Measurements from ENCODE around the gene PAFAH2. TPM values are rescaled to one million over a fixed set of nuclear protein-coding genes. Genes with fewer than 3 reads are reported as not detected.

Gene PAFAH2
- total RNA-seq, 1 donor from 2014 or later = 7.1 TPM

GRCh38 chr1:25967308-25967707 is 30.6 kb downstream of the PAFAH2 start:
- intact Hi-C loops (cut with DNase I) = no loop called here
- Histone ChIP-seq H3K4me1 (no peaks in the 10 kb centered on the region), H3K36me3 (peaks cover 0 to 31% of the 10 kb centered on the region in 2 donors), H3K27me3 (no peaks in the 10 kb centered on the region), H3K9me3 (no peaks in the 10 kb centered on the region), H3K4me3 (no peak overlapping the region), H3K27ac (no peak overlapping the region)
- DNase-seq (ENCODE audit: extremely low spot score in 2 of 2) = no peak
- TF ChIP-seq POLR2A (IDR thresholded peaks at IDR 0.05) = no peak
- TF ChIP-seq CTCF (IDR thresholded peaks at IDR 0.05) = no peak
- no peak for TF ChIP-seq POLR2AphosphoS5 (IDR thresholded peaks at IDR 0.05; ENCODE audit: insufficient read depth in 1 of 2, low read depth in 1 of 2)

GRCh38 chr1:25959611-25960010 is 38.3 kb downstream of the PAFAH2 start:
- H3K27ac ChIP-seq = no peak overlapping the region
- no peaks in the 10 kb centered on the region for H3K4me1 ChIP-seq
- H3K36me3 ChIP-seq = peaks cover 0 to 27% of the 10 kb centered on the region in 2 donors
- DNase-seq (ENCODE audit: extremely low spot score in 2 of 2) = no peak
- H3K9me3 ChIP-seq = no peaks in the 10 kb centered on the region
- H3K27me3 ChIP-seq = no peaks in the 10 kb centered on the region
- no peak for TF ChIP-seq CTCF (IDR thresholded peaks at IDR 0.05)
- no peak for TF ChIP-seq POLR2AphosphoS5 (IDR thresholded peaks at IDR 0.05; ENCODE audit: insufficient read depth in 1 of 2, low read depth in 1 of 2)
- TF ChIP-seq POLR2A (IDR thresholded peaks at IDR 0.05) = no peak
- intact Hi-C loops (cut with DNase I) = no loop called here
- no peak overlapping the region for H3K4me3 ChIP-seq

GRCh38 chr1:25958465-25958864 is 39.4 kb downstream of the PAFAH2 start:
- Histone ChIP-seq H3K4me3 (no peak overlapping the region), H3K36me3 (peaks cover 0 to 27% of the 10 kb centered on the region in 2 donors), H3K27me3 (no peaks in the 10 kb centered on the region), H3K27ac (no peak overlapping the region), H3K9me3 (no peaks in the 10 kb centered on the region), H3K4me1 (no peaks in the 10 kb centered on the region)
- intact Hi-C loops (cut with DNase I) = no loop called here
- TF ChIP-seq CTCF (IDR thresholded peaks at IDR 0.05) (no peak), POLR2AphosphoS5 (IDR thresholded peaks at IDR 0.05; ENCODE audit: insufficient read depth in 1 of 2, low read depth in 1 of 2) (no peak), POLR2A (IDR thresholded peaks at IDR 0.05) (no peak)
- no peak for DNase-seq (ENCODE audit: extremely low spot score in 2 of 2)

- Histone ChIP-seq H3K27ac (no peak overlapping the region), H3K9me3 (no peaks in the 10 kb centered on the region), H3K4me3 (no peak overlapping the region), H3K4me1 (no peaks in the 10 kb centered on the region), H3K36me3 (peaks cover 0 to 13% of the 10 kb centered on the region in 2 donors), H3K27me3 (no peaks in the 10 kb centered on the region)
- intact Hi-C loops (cut with DNase I) = no loop called here
- no peak for DNase-seq (ENCODE audit: extremely low spot score in 2 of 2)
- no peak for TF ChIP-seq POLR2AphosphoS5 (IDR thresholded peaks at IDR 0.05; ENCODE audit: insufficient read depth in 1 of 2, low read depth in 1 of 2)
- TF ChIP-seq CTCF (IDR thresholded peaks at IDR 0.05) = no peak
- no peak for TF ChIP-seq POLR2A (IDR thresholded peaks at IDR 0.05)
Measured at GRCh38 chr1:25955553-25955952, 42.3 kb downstream of the PAFAH2 start.

- intact Hi-C loops (cut with DNase I) = no loop called here
Measured at GRCh38 chr1:25954282-25954938, 43.5 kb downstream of the PAFAH2 start.

More at GRCh38 chr1:25954282-25954938, 43.5 kb downstream of the PAFAH2 start:
- TF ChIP-seq POLR2AphosphoS5 (IDR thresholded peaks at IDR 0.05; ENCODE audit: insufficient read depth in 1 of 2, low read depth in 1 of 2) (no peak), POLR2A (IDR thresholded peaks at IDR 0.05) (no peak), CTCF (IDR thresholded peaks at IDR 0.05) (no peak)
- Histone ChIP-seq H3K4me3 (no peak overlapping the region), H3K27ac (no peak overlapping the region), H3K27me3 (no peaks in the 10 kb centered on the region), H3K36me3 (peaks cover 0 to 5% of the 10 kb centered on the region in 2 donors), H3K4me1 (no peaks in the 10 kb centered on the region), H3K9me3 (no peaks in the 10 kb centered on the region)
- no peak for DNase-seq (ENCODE audit: extremely low spot score in 2 of 2)
